COLO668 (cell line): Measurements from ENCODE around the gene PDE6G.

Source experiments
- DNase-seq: peaks from one replicate; lab custom pipeline; 2025; ENCODE audit not compliant: unreplicated experiment; lab: John Stamatoyannopoulos, UW

PDE6G gene

DNA sequence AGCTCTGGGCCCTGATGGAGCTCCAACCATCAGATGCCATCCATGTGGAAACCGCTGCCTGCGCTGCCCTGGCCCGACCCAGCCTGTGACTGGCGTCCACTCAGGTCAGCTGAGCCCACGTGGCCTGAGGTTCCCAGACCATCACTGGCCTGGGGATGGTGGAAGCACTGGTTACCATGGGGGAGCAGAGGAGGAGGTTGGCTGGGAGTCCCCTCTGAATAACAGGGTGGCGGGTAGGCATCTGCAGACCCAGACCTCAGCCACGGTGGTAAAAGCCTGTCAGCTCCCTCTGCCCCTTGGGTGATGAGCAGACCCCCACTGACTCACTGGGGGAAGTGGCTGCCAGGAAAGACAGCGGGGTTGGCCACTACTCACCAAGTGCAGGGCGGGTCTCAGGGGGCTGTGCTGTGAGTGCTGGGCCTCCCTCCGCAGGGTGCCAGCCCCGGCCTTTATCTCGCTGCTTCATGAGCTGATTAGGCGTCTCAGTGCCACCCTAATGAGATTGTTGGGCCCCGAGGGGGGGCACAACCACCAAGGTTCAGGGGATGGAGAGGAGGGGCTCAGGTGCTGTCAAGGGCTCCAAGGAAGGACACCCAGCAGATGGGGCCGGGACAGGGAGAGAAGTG, at the start of gene PDE6G:
TSS of gene PDE6G (minus strand) at position 425 of the 626 bp plus-strand sequence. CDS start 3,237 bp downstream, outside the sequence.
- DNase-seq: no peak

GRCh38 chr17:81705518-81706231, 49.3 kb upstream of the PDE6G start:
- no peak for DNase-seq

DNA sequence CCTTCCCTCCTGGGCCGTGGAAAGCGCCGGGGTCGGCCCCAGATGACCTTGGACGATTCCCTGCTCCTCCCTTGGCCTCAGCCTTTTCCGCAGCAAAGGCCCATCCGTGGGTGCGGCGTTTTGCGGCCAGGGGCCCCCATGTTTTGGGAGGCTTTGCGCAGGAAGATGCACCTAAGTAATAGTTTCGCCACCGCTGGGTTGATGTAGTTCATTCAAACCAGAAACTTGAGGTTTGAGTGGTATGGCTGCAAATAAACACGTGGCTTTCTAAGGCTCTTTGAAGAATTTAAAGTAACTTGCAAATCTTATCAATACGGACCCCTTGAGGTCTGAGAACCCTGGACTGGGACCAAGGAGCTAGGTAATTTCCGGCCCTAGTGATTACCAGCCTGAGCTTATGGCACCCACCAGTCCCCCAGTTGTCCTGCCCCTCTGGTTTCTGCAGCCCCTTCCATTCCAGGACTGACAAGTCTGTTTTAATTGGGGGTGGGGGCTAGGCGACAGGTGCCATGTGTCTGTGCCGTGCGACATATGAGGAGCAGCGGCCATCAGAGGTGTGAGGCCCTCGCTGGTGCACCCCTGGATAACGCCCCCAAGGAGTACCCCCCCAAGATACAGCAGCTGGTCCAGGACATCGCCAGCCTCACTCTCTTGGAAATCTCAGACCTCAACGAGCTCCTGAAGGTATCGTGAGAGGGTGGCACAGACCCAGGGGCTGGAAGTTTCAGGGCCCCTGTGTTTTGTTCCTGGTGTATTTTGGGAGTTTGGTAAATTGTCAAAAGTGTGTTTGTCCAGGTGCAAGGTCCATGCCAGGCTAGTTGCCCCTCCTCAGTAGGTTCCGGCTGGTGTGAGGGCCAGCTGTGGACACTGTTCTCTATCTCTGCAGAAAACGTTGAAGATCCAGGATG, 47.7 kb upstream of the PDE6G start:
- no peak for DNase-seq

- DNase-seq: peak; percentile 94
These were observed 46.8 kb upstream of the PDE6G start, which contains the start of gene MRPL12 for GRCh38 chr17:81702934-81703746. Gene MRPL12 (plus strand): TSS chr17:81703367. CDS start chr17:81703502, 135 bp downstream.

DNA sequence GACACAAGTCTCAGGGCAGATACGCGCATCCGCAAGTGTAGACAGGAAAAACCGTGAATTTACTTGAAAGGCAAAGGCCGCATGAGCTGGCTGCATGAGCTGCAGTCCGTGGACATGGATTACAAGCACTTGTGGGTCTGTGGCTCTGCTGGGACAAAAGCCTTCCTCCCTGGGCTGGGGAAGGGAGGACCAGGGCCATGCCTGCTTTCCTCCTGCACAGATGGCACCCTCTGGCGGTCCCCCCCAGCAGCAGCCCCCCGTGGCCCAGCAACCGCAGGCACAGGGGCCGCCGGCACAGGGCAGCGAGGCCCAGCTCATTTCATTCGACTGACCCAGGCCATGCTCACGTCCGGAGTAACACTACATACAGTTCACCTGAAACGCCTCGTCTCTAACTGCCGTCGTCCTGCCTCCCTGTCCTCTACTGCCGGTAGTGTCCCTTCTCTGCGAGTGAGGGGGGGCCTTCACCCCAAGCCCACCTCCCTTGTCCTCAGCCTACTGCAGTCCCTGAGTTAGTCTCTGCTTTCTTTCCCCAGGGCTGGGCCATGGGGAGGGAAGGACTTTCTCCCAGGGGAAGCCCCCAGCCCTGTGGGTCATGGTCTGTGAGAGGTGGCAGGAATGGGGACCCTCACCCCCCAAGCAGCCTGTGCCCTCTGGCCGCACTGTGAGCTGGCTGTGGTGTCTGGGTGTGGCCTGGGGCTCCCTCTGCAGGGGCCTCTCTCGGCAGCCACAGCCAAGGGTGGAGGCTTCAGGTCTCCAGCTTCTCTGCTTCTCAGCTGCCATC, 45.1 kb upstream of the PDE6G start:
- DNase-seq: peak; percentile 15

DNA sequence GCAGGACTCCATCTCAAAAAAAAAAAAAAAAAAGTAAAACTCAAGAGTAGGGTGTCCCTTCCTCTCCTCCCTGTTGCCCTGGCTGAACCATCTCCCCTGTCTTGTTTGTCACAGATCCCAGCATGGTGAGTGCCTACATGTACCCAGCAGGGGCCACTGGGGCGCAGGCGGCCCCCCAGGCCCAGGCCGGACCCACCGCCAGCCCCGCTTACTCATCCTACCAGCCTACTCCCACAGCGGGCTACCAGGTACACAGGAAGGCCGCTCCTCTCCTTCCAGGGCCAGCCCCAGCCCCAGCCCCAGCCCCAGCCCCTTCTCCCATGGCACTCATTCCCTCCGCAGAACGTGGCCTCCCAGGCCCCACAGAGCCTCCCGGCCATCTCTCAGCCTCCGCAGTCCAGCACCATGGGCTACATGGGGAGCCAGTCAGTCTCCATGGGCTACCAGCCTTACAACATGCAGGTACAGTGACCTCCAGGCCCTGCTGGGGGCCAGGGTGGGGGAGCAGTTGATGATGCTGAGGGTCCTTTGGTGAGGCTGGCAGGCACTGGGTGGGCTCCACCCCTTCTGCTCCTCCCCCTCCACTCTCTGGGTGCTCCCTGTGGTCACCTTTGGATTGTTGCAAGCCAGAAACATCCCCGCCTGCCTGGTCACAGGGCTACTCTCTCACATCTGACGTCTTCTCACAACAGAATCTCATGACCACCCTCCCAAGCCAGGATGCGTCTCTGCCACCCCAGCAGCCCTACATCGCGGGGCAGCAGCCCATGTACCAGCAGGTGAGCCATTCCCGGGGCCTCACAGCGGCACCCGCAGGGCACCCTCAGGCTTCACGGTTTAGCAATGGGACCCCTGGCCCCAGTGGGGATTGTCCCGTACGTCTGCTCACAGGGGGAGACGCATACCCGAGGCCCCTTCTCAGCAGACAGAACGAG, 44.3 kb upstream of the PDE6G start:
- no peak for DNase-seq

- DNase-seq: no peak
These were observed 41.1 kb upstream of the PDE6G start for GRCh38 chr17:81697261-81698044.

- DNase-seq: no peak
These were observed 40.0 kb upstream of the PDE6G start for GRCh38 chr17:81696218-81696941.

- DNase-seq: no peak
These were observed 39.5 kb upstream of the PDE6G start for GRCh38 chr17:81695801-81696200.

DNA sequence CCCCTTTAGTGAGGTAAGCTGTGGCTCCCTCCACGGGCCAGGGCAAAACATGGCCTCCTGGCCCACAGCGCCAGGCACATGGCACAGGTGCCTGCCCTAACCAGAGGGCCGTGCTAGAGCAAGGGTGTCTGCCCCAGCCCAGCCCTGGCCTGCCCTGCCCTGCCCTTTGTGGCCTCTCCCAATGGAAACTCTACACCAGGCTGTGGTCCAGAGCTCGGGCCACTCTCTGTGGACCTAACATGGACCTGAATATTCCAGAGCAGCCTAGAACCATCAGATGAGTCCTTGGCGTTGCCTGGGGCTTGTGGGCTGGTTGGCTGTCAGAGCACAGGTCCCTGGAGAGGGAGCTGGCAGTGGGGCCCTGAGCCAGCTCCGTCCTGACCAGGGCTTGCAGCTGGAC, 38.9 kb upstream of the PDE6G start:
- DNase-seq: no peak

DNA sequence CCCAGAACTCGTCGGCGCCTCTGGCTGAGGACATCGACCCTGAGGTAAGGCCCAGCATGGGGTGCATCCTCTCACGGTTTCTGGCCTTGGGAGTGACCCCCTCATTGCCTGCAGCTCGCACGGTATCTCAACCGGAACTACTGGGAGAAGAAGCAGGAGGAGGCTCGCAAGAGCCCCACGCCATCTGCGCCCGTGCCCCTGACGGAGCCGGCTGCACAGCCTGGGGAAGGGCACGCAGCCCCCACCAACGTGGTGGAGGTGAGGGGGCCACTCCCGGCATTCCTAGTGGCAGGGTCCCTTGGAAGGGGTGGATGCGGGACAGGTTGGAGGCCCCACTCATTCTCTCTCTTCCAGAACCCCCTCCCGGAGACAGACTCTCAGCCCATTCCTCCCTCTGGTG, 38.5 kb upstream of the PDE6G start:
- no peak for DNase-seq

DNA sequence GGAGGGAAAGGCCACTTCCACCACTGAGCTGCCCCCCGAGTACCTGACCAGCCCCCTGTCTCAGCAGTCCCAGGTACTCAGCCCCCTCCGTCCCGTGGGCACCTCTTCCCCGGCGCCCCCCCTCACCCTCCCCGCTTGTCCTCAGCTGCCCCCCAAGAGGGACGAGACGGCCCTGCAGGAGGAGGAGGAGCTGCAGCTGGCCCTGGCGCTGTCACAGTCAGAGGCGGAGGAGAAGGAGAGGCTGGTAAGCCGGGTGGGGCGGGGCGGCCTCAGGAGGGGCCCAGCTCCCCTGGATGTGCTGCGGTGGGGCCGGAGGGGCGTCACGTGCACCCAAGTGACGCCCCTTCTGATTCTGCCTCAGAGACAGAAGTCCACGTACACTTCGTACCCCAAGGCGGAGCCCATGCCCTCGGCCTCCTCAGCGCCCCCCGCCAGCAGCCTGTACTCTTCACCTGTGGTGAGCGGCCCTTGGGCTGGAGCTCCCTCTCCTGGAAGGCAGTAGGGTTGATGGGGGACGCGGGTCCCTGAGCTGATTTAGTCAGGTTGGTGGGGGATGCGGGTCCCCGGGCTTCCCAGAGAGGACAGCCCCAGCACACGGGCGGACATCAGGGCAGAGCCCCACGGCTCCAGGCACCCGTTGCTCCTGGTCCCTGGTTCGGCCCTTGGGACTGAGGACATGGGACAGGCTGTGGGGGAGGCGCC, 37.3 kb upstream of the PDE6G start:
- DNase-seq: no peak

GRCh38 chr17:81691608-81692007, 35.3 kb upstream of the PDE6G start:
- no peak for DNase-seq

DNA sequence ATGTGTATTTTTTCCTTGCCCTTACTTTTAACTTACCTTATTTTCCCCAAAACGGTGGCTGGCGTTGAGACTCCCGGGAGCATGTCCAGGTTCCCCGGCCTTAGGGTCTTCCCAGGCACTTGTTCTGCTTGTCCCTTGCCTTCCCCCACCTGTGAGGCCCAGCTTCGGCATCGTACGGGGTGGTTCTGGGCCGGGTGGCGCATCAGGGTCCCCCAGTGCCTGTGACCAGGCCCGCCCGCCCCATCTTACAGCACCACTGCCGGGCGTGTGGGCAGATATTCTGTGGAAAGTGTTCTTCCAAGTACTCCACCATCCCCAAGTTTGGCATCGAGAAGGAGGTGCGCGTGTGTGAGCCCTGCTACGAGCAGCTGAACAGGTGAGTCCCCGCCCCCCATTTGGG, 34.9 kb upstream of the PDE6G start:
- DNase-seq: no peak

DNA sequence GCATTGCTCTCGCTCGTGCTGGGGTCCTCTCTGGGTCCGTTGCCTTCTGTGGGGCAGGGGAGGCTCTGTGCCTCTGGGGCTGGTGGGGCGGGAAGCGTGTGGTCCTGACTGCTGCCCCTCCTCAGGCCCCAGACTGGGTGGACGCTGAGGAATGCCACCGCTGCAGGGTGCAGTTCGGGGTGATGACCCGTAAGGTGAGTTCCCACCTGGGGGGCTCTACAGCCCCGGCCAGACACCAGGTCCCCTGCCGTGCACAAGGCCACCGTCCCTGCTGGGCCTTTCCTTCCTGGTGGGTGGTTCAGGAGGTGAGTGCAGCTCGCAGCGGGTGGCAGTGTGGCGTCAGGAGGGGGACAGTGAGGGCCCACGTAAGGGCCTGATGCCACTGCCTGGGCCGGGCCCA, 34.2 kb upstream of the PDE6G start:
- DNase-seq: no peak

GRCh38 chr17:81690066-81690465, 33.7 kb upstream of the PDE6G start:
- DNase-seq: no peak

- no peak for DNase-seq
These were observed 32.3 kb upstream of the PDE6G start for GRCh38 chr17:81688616-81689015.
